C4-2B (cell line): ENCODE measurements around the gene SLC29A3.

Experiments
- ZFX ChIP-seq: fragments of 450-650 bp; IDR thresholded peaks from 2 replicates; pipeline ENCODE4 v1.6.1; 2017
- TF ChIP-seq, protein P1 (sequence below): fragments of 450-650 bp; conservative IDR thresholded peaks from 2 replicates; pipeline ENCODE4 v1.5.1; 2017; ENCODE audit warnings: mild to moderate bottlenecking

DNA sequence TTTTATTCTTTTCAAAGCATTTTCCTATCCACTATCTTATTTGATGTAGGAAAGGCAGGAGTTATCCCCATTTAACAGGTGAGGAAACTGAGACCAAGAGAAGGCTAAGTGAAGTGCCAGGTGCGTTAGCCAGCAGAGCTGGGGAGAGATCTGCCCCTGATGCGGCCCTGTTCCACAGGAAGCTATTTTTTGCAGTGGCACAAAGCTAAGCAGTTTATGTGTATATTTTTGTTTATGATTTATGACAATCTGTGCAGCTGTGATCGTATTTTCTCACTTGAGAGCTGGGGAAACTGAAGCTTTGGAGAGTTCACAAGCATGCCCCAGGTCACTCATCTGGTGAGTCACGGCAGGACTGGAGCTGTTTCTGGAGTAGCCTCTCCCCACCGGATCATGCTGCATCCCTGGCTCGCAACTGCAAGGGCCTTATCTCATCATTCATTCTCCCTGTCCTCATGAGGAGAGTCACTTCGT is 38.8 kb downstream of the SLC29A3 start:
- TF ChIP-seq, protein P1, sequence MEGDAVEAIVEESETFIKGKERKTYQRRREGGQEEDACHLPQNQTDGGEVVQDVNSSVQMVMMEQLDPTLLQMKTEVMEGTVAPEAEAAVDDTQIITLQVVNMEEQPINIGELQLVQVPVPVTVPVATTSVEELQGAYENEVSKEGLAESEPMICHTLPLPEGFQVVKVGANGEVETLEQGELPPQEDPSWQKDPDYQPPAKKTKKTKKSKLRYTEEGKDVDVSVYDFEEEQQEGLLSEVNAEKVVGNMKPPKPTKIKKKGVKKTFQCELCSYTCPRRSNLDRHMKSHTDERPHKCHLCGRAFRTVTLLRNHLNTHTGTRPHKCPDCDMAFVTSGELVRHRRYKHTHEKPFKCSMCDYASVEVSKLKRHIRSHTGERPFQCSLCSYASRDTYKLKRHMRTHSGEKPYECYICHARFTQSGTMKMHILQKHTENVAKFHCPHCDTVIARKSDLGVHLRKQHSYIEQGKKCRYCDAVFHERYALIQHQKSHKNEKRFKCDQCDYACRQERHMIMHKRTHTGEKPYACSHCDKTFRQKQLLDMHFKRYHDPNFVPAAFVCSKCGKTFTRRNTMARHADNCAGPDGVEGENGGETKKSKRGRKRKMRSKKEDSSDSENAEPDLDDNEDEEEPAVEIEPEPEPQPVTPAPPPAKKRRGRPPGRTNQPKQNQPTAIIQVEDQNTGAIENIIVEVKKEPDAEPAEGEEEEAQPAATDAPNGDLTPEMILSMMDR = no peak
- TF ChIP-seq ZFX = no peak
